ENCODE results near the gene ANKDD1A. TPM values are rescaled to one million over a fixed set of nuclear protein-coding genes. Genes with fewer than 3 reads are reported as not detected.

Gene ANKDD1A
- total RNA-seq, 1 donor = 11.3 TPM

- peaks cover 4% of the 10 kb centered on the region for H3K9me3 ChIP-seq (ENCODE audit: low read depth, low read length)
- no peak overlapping the region for H3K4me3 ChIP-seq (ENCODE audit: low read length)
- no peaks in the 10 kb centered on the region for H3K27me3 ChIP-seq (ENCODE audit: insufficient read depth, low read length)
- H3K4me1 ChIP-seq (ENCODE audit: insufficient read depth, low read length) = no peaks in the 10 kb centered on the region
Measured at GRCh38 chr15:64951777-64952418, 40.2 kb downstream of the ANKDD1A start.

DNA sequence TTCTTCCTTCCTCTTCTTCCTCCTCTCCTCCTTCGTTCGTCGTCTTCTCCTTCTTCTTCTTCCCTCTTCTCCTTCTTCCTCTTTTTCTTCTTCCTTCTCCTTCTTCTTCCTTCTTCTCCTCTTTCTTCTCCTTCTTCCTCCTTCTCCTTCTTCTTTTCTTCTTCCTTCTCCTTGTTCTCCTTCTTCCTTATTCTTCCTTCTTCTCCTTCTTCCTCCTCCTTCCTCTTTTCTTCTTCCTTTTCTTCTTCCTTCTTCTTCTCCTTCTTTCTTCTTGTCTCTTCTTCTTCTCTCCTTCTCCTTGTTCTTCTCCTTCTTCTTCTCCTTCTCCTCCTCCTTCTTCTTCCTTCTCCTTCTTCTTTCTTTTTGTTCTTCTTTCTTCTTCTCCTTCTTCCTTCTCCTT, 42.7 kb downstream of the ANKDD1A start:
- no peaks in the 10 kb centered on the region for H3K4me1 ChIP-seq (ENCODE audit: insufficient read depth, low read length)
- peaks cover 4% of the 10 kb centered on the region for H3K9me3 ChIP-seq (ENCODE audit: low read depth, low read length)
- no peaks in the 10 kb centered on the region for H3K27me3 ChIP-seq (ENCODE audit: insufficient read depth, low read length)
- no peak overlapping the region for H3K4me3 ChIP-seq (ENCODE audit: low read length)

DNA sequence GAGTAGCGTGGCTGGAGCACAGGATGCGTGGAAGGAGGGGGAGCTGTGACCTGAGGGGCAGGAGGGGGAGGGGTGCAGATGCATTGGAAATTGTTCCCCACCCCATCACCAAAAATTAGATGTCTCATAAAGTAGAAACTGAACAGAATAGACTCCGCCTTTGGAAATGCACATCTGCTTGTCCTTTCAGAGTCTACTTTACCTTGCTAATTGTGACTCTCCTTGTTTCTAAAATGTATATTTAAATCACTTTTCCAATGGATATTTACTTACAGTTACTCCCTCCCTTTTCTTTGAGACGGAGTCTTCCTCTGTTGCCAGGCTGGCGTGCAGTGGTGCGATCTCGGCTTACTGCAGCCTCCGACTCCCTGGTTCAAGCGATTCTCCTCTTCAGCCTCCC, 47.4 kb downstream of the ANKDD1A start:
- no peaks in the 10 kb centered on the region for H3K27me3 ChIP-seq (ENCODE audit: insufficient read depth, low read length)
- H3K4me3 ChIP-seq (ENCODE audit: low read length) = no peak overlapping the region
- H3K4me1 ChIP-seq (ENCODE audit: insufficient read depth, low read length) = no peaks in the 10 kb centered on the region

GRCh38 chr15:64960153-64960552, 48.5 kb downstream of the ANKDD1A start:
- Histone ChIP-seq H3K4me1 (ENCODE audit: insufficient read depth, low read length) (no peaks in the 10 kb centered on the region), H3K4me3 (ENCODE audit: low read length) (no peak overlapping the region)

More for the DNA sequence above, 47.4 kb downstream of the ANKDD1A start:
- H3K9me3 ChIP-seq (ENCODE audit: low read depth, low read length) = no peaks in the 10 kb centered on the region

DNA sequence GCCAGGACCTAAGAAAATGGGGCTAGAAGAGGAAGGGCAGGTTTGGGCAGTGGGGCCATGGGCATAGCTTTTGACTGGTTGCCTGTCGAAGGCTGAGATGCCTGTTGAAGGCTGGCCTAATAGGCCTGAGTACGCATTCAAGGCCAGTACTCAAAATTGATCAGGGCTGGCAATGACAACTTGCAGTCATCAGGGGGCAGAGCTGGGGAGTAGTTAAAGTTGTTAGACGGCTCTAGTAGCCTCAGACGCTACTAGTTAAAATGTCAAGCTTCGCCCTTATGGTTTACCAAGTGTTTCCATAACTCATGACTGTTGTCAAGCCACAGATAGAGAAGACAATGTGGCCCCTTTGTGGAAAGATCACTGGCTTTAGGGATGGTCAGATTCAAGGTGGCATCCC, 49.3 kb downstream of the ANKDD1A start:
- H3K4me3 ChIP-seq (ENCODE audit: low read length) = no peak overlapping the region
- H3K9me3 ChIP-seq (ENCODE audit: low read depth, low read length) = no peaks in the 10 kb centered on the region
- no peaks in the 10 kb centered on the region for H3K4me1 ChIP-seq (ENCODE audit: insufficient read depth, low read length)
- H3K27me3 ChIP-seq (ENCODE audit: insufficient read depth, low read length) = no peaks in the 10 kb centered on the region

More at GRCh38 chr15:64960153-64960552, 48.5 kb downstream of the ANKDD1A start:
- Histone ChIP-seq H3K9me3 (ENCODE audit: low read depth, low read length) (no peaks in the 10 kb centered on the region), H3K27me3 (ENCODE audit: insufficient read depth, low read length) (no peaks in the 10 kb centered on the region)

- Histone ChIP-seq H3K4me3 (ENCODE audit: low read length) (no peak overlapping the region), H3K27me3 (ENCODE audit: insufficient read depth, low read length) (no peaks in the 10 kb centered on the region), H3K4me1 (ENCODE audit: insufficient read depth, low read length) (peaks cover 4% of the 10 kb centered on the region), H3K9me3 (ENCODE audit: low read depth, low read length) (no peaks in the 10 kb centered on the region)
Measured at GRCh38 chr15:64969401-64969800, 57.7 kb downstream of the ANKDD1A start.

GRCh38 chr15:64970698-64971097, 59.0 kb downstream of the ANKDD1A start:
- H3K27me3 ChIP-seq (ENCODE audit: insufficient read depth, low read length) = no peaks in the 10 kb centered on the region
- H3K4me3 ChIP-seq (ENCODE audit: low read length) = no peak overlapping the region
- H3K9me3 ChIP-seq (ENCODE audit: low read depth, low read length) = no peaks in the 10 kb centered on the region
- peaks cover 4% of the 10 kb centered on the region for H3K4me1 ChIP-seq (ENCODE audit: insufficient read depth, low read length)

- Histone ChIP-seq H3K27me3 (ENCODE audit: insufficient read depth, low read length) (no peaks in the 10 kb centered on the region), H3K9me3 (ENCODE audit: low read depth, low read length) (no peaks in the 10 kb centered on the region), H3K4me3 (ENCODE audit: low read length) (no peak overlapping the region), H3K4me1 (ENCODE audit: insufficient read depth, low read length) (peaks cover 4% of the 10 kb centered on the region)
Measured at GRCh38 chr15:64975390-64975789, 63.7 kb downstream of the ANKDD1A start.

DNA sequence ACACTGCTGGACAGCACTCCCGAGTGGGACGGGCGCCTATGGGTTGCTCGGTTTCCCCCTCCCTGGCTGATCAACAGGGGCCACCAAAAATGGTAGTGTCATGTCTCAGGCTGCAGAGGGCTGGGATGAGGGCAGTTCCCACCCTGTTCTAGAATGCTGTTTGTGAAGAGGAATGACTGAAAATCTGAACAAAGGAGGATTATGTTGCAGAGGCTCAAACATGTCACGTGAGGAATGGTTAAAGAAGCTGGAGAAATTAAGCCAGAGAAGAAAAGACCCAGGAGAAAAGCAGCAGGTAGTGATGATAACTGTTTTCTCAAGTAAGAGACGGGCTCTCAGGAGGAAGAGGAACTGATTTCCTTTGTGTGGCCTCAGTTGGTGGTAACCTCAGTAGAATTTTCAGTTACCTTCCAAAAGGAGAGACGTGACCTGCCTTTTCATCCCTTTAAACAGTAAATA, 67.6 kb downstream of the ANKDD1A start:
- H3K4me1 ChIP-seq (ENCODE audit: insufficient read depth, low read length) = peaks cover 17% of the 10 kb centered on the region
- no peak overlapping the region for H3K4me3 ChIP-seq (ENCODE audit: low read length)
- no peaks in the 10 kb centered on the region for H3K9me3 ChIP-seq (ENCODE audit: low read depth, low read length)
- no peaks in the 10 kb centered on the region for H3K27me3 ChIP-seq (ENCODE audit: insufficient read depth, low read length)

DNA sequence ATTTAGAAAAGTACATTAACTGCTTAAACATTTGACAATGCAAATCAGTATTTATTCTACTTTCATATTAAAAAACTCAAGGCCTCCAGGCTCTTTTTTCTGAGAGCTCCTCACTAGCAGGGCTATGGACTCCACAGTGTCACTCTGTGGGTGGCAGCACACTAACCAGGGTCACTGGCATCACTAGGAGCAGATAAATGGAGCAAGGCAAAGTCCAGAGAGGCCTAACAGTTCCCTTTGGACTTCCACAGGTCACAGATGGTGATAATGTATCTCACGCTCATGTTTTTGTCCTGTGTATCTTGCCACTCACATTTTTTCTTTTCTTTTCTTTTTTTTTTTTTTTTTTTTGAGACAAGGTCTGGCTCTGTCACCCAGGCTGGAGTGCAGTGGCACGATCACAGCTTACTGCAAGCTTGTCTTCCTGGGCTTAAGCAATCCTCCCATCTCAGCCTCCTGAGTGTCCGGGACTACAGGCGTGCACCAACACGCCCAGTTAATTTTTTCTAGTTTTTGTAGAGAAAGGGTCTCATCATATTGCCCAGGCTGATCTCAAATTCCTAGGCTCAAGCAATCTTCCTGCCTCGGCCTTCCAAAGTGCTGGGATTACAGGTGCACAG, 70.2 kb downstream of the ANKDD1A start:
- Histone ChIP-seq H3K4me3 (ENCODE audit: low read length) (no peak overlapping the region), H3K27me3 (ENCODE audit: insufficient read depth, low read length) (no peaks in the 10 kb centered on the region)

GRCh38 chr15:64982472-64982871, 70.8 kb downstream of the ANKDD1A start:
- Histone ChIP-seq H3K4me1 (ENCODE audit: insufficient read depth, low read length) (peaks cover 44% of the 10 kb centered on the region), H3K9me3 (ENCODE audit: low read depth, low read length) (no peaks in the 10 kb centered on the region), H3K27me3 (ENCODE audit: insufficient read depth, low read length) (no peaks in the 10 kb centered on the region), H3K4me3 (ENCODE audit: low read length) (no peak overlapping the region)

More for the DNA sequence above, 70.2 kb downstream of the ANKDD1A start:
- Histone ChIP-seq H3K4me1 (ENCODE audit: insufficient read depth, low read length) (peaks cover 41% of the 10 kb centered on the region), H3K9me3 (ENCODE audit: low read depth, low read length) (no peaks in the 10 kb centered on the region)

DNA sequence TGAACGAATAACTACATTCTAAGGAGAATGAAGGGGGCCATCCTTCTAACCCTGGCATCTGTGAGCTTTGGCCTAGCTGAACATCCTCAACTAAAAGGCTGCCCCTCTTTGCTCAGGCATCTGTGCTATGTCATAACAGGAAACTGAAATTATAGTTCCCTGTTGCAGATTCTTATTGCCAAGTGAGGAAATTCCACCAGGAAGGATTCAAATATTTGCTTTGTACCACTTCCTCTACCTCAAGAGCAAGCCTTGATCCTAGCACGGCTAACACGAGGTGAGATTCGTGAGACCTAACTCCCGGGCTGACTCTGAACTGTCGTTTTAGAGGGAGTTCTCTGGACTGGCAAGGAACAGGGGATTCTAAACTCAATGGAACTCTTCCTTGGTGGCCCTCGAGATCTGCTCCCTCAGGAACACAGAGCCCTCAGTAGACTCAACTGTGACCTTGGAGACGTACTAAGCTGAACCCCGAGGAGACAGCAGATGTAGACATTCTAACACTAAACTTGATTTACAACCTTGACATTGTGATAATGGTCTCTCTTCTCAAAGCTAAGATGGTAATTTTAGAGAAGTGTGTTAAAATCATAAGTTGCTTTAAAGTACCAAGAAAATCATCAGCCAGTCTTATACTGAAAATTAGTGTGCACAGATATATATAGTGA, 73.8 kb downstream of the ANKDD1A start:
- no peaks in the 10 kb centered on the region for H3K9me3 ChIP-seq (ENCODE audit: low read depth, low read length)
- peaks cover 66% of the 10 kb centered on the region for H3K4me1 ChIP-seq (ENCODE audit: insufficient read depth, low read length)
- H3K27me3 ChIP-seq (ENCODE audit: insufficient read depth, low read length) = no peaks in the 10 kb centered on the region
- peak overlapping the region; percentile 1 for H3K4me3 ChIP-seq (ENCODE audit: low read length)

GRCh38 chr15:64987136-64987535, 75.4 kb downstream of the ANKDD1A start:
- Histone ChIP-seq H3K4me1 (ENCODE audit: insufficient read depth, low read length) (peaks cover 62% of the 10 kb centered on the region), H3K4me3 (ENCODE audit: low read length) (no peak overlapping the region), H3K27me3 (ENCODE audit: insufficient read depth, low read length) (no peaks in the 10 kb centered on the region), H3K9me3 (ENCODE audit: low read depth, low read length) (no peaks in the 10 kb centered on the region)

DNA sequence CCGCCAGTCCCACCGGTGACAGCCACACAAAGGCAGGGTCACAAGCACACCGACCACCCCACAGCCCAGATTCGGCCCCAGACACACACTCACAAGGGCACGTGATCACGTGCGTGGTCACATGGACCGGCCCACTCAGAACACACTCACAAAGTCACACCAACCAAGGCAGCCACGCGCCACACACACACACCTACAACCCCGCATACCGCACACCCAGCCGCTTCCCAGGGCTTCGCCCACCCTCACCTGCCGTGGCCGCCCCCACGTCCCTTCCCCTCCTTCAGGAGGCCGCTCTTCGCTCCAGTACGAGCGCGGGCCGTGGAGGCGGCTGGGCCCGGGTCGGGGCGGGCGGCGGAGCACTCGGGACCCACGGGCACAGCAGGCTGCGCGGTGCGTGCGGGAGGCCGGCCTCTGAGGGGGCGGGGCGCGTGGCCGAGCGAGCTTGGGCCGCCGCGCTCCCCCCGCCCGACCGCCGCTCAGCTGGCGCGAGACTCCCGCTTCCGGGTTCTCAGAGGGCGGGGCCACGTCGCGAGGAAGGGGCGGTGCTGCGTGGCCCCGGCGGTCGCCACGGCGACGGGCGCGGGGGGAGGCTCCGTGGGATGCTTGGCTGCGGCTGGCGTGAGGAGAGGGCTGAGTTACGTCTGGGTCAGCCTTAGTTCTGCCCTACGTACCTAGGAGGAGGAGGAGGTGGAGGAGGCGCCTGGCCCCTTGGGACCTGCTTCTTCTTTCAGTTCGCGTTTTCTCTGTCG, 77.9 kb downstream of the ANKDD1A start, which contains the start of gene SPG21:
TSS of gene SPG21 (minus strand) at position 499 of the 752 bp plus-strand sequence. CDS start 6,345 bp downstream, outside the sequence.
- H3K27me3 ChIP-seq (ENCODE audit: insufficient read depth, low read length) = no peaks in the 10 kb centered on the region
- peaks cover 48% of the 10 kb centered on the region for H3K4me1 ChIP-seq (ENCODE audit: insufficient read depth, low read length)
- no peaks in the 10 kb centered on the region for H3K9me3 ChIP-seq (ENCODE audit: low read depth, low read length)
- peak within 1 kb of the TSS; percentile 94 for H3K4me3 ChIP-seq (ENCODE audit: low read length)

DNA sequence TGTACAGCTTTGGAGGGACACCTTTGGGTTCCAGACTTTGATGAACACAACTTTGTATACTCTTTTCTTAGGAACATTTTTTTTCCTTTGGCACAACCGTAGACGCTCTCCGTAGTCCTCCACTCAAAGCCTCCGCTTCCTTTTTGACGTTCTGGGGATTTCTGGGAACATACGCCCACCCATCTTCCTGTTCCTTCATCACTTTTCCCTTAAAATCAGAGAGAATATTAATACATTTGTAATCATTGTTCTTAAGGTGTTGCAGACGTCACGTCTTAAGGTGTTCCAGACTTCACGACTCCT, 78.4 kb downstream of the ANKDD1A start:
- peak overlapping the region; percentile 94 for H3K4me3 ChIP-seq (ENCODE audit: low read length)
- H3K9me3 ChIP-seq (ENCODE audit: low read depth, low read length) = no peaks in the 10 kb centered on the region
- H3K27me3 ChIP-seq (ENCODE audit: insufficient read depth, low read length) = no peaks in the 10 kb centered on the region

More for the DNA sequence above, 78.4 kb downstream of the ANKDD1A start:
- peaks cover 42% of the 10 kb centered on the region for H3K4me1 ChIP-seq (ENCODE audit: insufficient read depth, low read length)
